ENCODE measurements around the gene NUP210.

The NUP210 gene

GRCh38 chr3:13346481-13347389 lies 73.4 kb downstream of the NUP210 start:
- no peak for DNase-seq

- no peak for DNase-seq
Observed at GRCh38 chr3:13345772-13346171, 74.3 kb downstream of the NUP210 start.

- no peak for DNase-seq
Observed at GRCh38 chr3:13345284-13345683, 74.8 kb downstream of the NUP210 start.

- no peak for DNase-seq
Observed at GRCh38 chr3:13344663-13345062, 75.5 kb downstream of the NUP210 start.

- DNase-seq, result no peak
Observed at GRCh38 chr3:13343601-13344000, 76.5 kb downstream of the NUP210 start.

- no peak for DNase-seq
Observed at GRCh38 chr3:13341229-13341905, 78.8 kb downstream of the NUP210 start.

GRCh38 chr3:13339833-13340232 lies 80.3 kb downstream of the NUP210 start:
- DNase-seq, result no peak

GRCh38 chr3:13338996-13339395 lies 81.1 kb downstream of the NUP210 start:
- DNase-seq, result no peak

GRCh38 chr3:13338231-13338630 lies 81.9 kb downstream of the NUP210 start:
- DNase-seq, result no peak

- no peak for DNase-seq
Observed at GRCh38 chr3:13336592-13336991, 83.5 kb downstream of the NUP210 start.

GRCh38 chr3:13335503-13335902 lies 84.6 kb downstream of the NUP210 start:
- no peak for DNase-seq

- no peak for DNase-seq
Observed at GRCh38 chr3:13335059-13335458, 85.1 kb downstream of the NUP210 start.

GRCh38 chr3:13333236-13333897 lies 86.8 kb downstream of the NUP210 start:
- no peak for DNase-seq

GRCh38 chr3:13332740-13333139 lies 87.4 kb downstream of the NUP210 start:
- DNase-seq, result no peak

- DNase-seq, result no peak
Observed at GRCh38 chr3:13332158-13332557, 88.0 kb downstream of the NUP210 start.

GRCh38 chr3:13329746-13330145 lies 90.4 kb downstream of the NUP210 start:
- no peak for DNase-seq

GRCh38 chr3:13325892-13326443 lies 94.2 kb downstream of the NUP210 start:
- DNase-seq, result no peak

GRCh38 chr3:13324835-13325501 lies 95.2 kb downstream of the NUP210 start:
- DNase-seq, result no peak

GRCh38 chr3:13323822-13324221 lies 96.3 kb downstream of the NUP210 start:
- DNase-seq, result no peak

GRCh38 chr3:13322324-13322723 lies 97.8 kb downstream of the NUP210 start:
- DNase-seq, result no peak

GRCh38 chr3:13319564-13320220 lies 100.4 kb downstream of the NUP210 start:
- no peak for DNase-seq

All from NCI-H446 (cell line).